ENCODE measurements around the gene EYA2. TPM values are rescaled to one million over a fixed set of nuclear protein-coding genes. Genes with fewer than 3 reads are reported as not detected.

The EYA2 gene
- total RNA-seq, 1 experiment from 2014 or later: not detected

- no TSS peak for BruUV-seq (replicated peaks)
These were observed 83.4 kb downstream of the EYA2 start for GRCh38 chr20:46977909-46978588.

GRCh38 chr20:46978951-46979491, 84.4 kb downstream of the EYA2 start:
- POLR2A ChIA-PET: interaction anchor here (0.7 to 1.4 kb wide), 2 partner anchors 9 to 14 kb away, joined by 3 to 4 read pairs; no protein-coding TSS in a partner anchor
- peaks cover 16% of the 10 kb centered on the region for H3K9me3 Mint-ChIP-seq (ENCODE audit: unreplicated experiment)
- TF ChIP-seq CTCF (IDR thresholded peaks at IDR 0.05; ENCODE audit: unreplicated experiment): no peak
- no peak overlapping the region for H3K27ac Mint-ChIP-seq (ENCODE audit: low read depth, unreplicated experiment)
- DNase-seq (ENCODE audit: unreplicated experiment): no peak
- H3K36me3 Mint-ChIP-seq (ENCODE audit: insufficient read depth, unreplicated experiment): peaks cover 5% of the 10 kb centered on the region
- H3K4me3 Mint-ChIP-seq (ENCODE audit: unreplicated experiment): no peak overlapping the region
- H3K4me1 Mint-ChIP-seq (ENCODE audit: insufficient read depth, unreplicated experiment): no peaks in the 10 kb centered on the region
- BruUV-seq (replicated peaks): no TSS peak
- intact Hi-C loops (cut with micrococcal nuclease): no loop called here
- CTCF ChIA-PET: interaction anchor here (0.6 to 1.1 kb wide), 2 partner anchors 49 to 756 kb away, joined by 3 read pairs; no protein-coding TSS in a partner anchor
- no peaks in the 10 kb centered on the region for H3K27me3 Mint-ChIP-seq (ENCODE audit: insufficient read depth, unreplicated experiment)

More at GRCh38 chr20:46977909-46978588, 83.4 kb downstream of the EYA2 start:
- ChIA-PET POLR2A (interaction anchor here (0.6 kb wide), 1 partner anchor 147 kb away, joined by 3 read pairs; no protein-coding TSS in a partner anchor), CTCF (no interaction called here)
- intact Hi-C loops (cut with micrococcal nuclease): no loop called here
- Mint-ChIP-seq H3K4me1 (ENCODE audit: insufficient read depth, unreplicated experiment) (no peaks in the 10 kb centered on the region), H3K36me3 (ENCODE audit: insufficient read depth, unreplicated experiment) (no peaks in the 10 kb centered on the region), H3K27ac (ENCODE audit: low read depth, unreplicated experiment) (no peak overlapping the region), H3K4me3 (ENCODE audit: unreplicated experiment) (no peak overlapping the region), H3K9me3 (ENCODE audit: unreplicated experiment) (peaks cover 8% of the 10 kb centered on the region), H3K27me3 (ENCODE audit: insufficient read depth, unreplicated experiment) (no peaks in the 10 kb centered on the region)
- no peak for DNase-seq (ENCODE audit: unreplicated experiment)
- no peak for TF ChIP-seq CTCF (IDR thresholded peaks at IDR 0.05; ENCODE audit: unreplicated experiment)

- no TSS peak for BruUV-seq (replicated peaks)
- intact Hi-C loops (cut with micrococcal nuclease): no loop called here
- Mint-ChIP-seq H3K4me1 (ENCODE audit: insufficient read depth, unreplicated experiment) (no peaks in the 10 kb centered on the region), H3K27ac (ENCODE audit: low read depth, unreplicated experiment) (no peak overlapping the region), H3K36me3 (ENCODE audit: insufficient read depth, unreplicated experiment) (peaks cover 5% of the 10 kb centered on the region), H3K27me3 (ENCODE audit: insufficient read depth, unreplicated experiment) (no peaks in the 10 kb centered on the region), H3K9me3 (ENCODE audit: unreplicated experiment) (peaks cover 16% of the 10 kb centered on the region), H3K4me3 (ENCODE audit: unreplicated experiment) (no peak overlapping the region)
- DNase-seq (ENCODE audit: unreplicated experiment): no peak
- ChIA-PET CTCF (interaction anchor here (0.6 to 1.1 kb wide), 2 partner anchors 48 to 757 kb away, joined by 3 read pairs; no protein-coding TSS in a partner anchor), POLR2A (interaction anchor here (0.7 to 1.4 kb wide), 2 partner anchors 9 to 15 kb away, joined by 3 to 4 read pairs; no protein-coding TSS in a partner anchor)
- TF ChIP-seq CTCF (IDR thresholded peaks at IDR 0.05; ENCODE audit: unreplicated experiment): no peak
These were observed 85.1 kb downstream of the EYA2 start for GRCh38 chr20:46979603-46980241.

- no peak overlapping the region for H3K4me3 Mint-ChIP-seq (ENCODE audit: unreplicated experiment)
These were observed 86.5 kb downstream of the EYA2 start for GRCh38 chr20:46981184-46981583.

More at GRCh38 chr20:46981184-46981583, 86.5 kb downstream of the EYA2 start:
- no peaks in the 10 kb centered on the region for H3K4me1 Mint-ChIP-seq (ENCODE audit: insufficient read depth, unreplicated experiment)
- ChIA-PET CTCF (interaction anchor here (0.7 kb wide), 1 partner anchor 8 kb away, joined by 3 read pairs; no protein-coding TSS in a partner anchor), POLR2A (interaction anchor here (0.6 to 1.4 kb wide), 5 partner anchors 24 to 423 kb away, joined by 3 to 5 read pairs (median 3); no protein-coding TSS in a partner anchor)
- TF ChIP-seq CTCF (IDR thresholded peaks at IDR 0.05; ENCODE audit: unreplicated experiment): no peak
- intact Hi-C loops (cut with micrococcal nuclease): no loop called here
- no peak for DNase-seq (ENCODE audit: unreplicated experiment)
- no peaks in the 10 kb centered on the region for H3K27me3 Mint-ChIP-seq (ENCODE audit: insufficient read depth, unreplicated experiment)
- peaks cover 5% of the 10 kb centered on the region for H3K36me3 Mint-ChIP-seq (ENCODE audit: insufficient read depth, unreplicated experiment)
- no TSS peak for BruUV-seq (replicated peaks)
- H3K27ac Mint-ChIP-seq (ENCODE audit: low read depth, unreplicated experiment): no peak overlapping the region
- H3K9me3 Mint-ChIP-seq (ENCODE audit: unreplicated experiment): peaks cover 16% of the 10 kb centered on the region

All from MCF 10A (cell line).